ENCODE measurements around the gene NDUFB10.
"Not testable (repeated sequence)": the region's sequence is repeated elsewhere in the genome, so short reads cannot be mapped to it uniquely, and the experiment has no call there.

The NDUFB10 gene

DNA sequence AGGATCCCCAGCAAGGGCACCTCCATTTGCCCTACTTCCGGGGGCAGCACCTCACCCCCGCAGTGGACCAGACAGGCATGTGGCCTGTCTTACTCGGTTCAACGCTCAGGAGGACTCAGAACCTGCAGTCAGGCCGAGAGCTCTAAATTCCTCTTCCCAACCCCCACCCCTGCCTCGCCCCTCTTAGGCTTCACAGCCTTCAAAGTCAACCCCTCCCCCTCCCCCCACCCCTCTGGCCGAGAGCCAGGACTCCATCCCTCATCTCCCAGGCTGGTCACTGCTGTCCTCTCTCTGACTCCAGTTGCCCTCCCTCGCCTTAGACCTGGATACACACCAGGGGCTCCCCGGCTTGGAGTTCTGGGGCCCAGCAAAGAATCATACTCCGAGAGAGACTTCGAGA, 33.1 kb upstream of the NDUFB10 start:
- no peak for DNase-seq

DNA sequence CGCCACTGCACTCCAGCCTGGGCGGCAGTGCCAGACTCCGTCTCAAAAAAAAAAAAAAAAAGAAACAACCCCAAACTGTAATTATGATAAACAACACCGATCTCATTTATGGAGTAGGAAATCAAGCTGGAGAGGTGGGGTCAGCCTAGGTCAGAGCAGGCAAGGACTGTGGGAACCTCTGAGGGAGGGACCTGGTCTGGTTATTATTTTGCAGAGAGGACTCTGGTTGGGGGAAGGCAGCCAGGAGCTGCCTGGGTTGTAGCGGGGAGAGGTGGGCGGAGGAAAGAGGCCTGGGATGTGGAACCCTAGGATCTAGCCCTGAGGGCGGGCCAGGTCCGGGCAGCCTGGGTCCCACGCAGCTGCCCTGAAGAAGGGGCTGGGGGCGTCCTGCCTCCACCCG, 30.2 kb upstream of the NDUFB10 start:
- no peak for DNase-seq

DNA sequence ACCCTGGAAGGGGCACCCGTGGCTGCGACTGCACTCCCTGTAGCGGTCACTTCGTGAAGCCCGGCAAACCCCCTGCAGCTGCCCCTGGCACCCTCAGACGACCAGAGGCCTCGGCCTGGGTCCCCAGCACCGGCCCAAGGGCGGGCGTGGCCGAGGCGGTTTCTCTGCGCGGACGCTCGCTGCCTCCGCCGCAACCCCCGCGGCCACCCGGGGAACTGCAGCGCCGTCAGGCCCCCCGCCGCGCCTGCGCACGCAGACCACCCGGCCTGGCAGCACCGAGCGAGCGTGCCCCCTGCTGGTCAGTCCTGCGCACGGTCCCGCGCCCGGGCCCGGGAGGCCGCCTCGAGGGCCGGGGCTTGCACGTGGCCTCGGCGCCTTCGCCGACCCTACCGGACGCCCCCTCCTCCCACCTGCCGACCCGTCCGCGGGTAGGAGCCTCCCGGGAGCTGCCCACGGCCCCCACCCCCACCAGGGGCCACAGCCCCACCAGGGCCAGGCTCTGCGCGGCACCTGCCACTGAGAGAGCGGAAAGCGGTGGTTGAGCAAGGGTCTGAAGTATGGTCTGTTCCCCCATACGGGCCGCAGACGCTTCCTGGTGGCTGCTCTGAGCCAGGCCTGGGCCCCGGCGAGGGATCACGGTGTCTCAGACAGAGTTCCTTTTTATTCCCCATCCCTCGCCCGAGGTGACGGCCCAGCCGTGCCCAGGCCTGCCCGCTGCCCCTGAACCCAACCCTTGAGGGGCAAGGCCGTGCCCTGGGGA, 29.6 kb upstream of the NDUFB10 start:
- peak; percentile 33 for DNase-seq

DNA sequence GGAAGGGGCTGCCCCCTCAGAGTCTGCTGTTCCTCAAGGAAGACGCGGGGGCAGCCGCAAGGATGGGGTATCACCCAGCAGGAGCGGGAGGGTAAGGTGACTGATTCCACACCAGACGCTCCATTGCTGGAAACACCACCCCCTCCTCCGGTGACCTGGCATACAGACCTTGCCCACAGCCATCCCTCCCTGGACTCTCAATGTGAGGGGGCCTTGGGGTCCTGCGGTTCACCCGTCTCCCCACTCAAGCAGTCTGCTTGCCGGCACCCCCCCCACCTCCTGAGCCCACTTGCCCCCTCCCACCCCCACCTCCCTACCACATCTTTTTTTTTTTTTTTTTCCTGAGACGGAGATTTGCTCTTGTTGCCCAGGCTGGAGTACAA, 29.0 kb upstream of the NDUFB10 start:
- DNase-seq = no peak

DNA sequence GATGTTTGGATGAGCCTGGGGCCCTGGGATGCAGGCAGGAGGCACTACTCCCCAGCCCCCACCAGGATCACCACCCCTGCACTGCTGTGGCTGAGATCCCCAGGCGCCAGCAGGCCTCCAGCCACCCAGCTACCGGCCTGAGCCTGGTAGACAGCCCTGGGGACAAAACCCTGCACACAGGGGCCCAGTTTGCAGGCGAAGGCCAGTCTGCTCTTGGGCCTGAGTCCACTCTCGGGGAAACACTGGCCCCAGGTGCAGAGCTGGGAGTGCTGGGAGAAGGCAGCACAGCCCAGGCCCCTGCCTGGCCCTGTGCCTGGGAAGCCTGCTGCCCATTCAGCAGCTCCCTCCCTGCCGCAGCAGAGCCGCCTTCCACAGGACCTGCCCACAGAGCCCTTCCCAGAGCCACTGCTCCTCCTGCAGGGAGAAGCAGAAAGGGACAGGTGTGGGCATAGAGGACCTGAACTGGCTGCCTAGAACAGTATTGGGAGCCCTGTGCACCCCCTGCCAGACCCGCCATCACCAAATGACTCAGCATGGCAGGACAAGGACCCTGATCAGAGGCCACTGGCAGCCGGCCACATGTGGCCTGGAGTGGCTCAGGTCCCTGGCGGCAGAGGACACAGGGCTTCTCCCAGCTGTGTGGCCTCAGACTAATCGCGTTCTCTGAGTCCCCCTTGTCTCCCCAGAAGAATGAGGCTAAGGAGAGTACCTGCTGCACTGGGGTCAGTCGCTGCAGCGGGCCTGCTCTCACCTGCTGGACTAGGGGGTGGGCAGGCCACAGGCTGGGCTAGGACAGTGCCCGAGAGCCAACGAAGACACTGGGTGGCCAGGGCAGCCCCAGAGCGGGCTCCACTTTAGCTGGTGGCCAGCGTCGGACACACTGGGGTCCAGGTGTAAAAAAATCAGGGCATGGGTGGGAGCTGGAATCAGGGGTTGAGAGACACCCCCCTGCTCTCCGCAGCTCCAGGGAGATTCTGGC, 27.0 kb upstream of the NDUFB10 start:
- no peak for DNase-seq

DNA sequence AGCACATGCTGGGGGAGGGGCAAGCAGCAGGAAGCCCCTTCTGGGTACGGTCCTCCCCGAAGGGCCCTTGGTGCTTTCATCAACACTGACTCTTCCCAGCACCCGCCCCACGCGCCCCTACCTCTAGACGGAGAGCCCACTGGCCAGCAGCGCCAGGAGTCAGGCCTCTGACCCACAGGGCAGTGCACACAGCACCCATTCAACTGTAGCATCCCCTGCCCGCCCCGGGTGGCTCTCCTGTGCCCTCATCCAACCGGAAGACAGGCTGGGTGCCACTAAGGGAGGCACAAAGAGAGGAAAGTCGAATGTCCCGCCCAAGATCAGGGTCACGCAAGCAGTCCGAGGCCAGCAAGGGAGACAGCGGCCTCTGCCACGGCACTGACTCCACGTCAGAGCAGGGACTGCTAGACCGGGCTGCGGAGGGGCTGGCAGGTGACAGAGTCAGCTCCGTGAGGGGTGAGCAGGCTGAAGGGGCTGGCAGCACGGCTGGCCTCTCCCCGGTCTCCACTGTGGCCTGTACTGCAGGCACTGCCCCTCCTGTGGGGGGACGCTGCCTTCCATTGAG, 26.2 kb upstream of the NDUFB10 start:
- DNase-seq = no peak

DNA sequence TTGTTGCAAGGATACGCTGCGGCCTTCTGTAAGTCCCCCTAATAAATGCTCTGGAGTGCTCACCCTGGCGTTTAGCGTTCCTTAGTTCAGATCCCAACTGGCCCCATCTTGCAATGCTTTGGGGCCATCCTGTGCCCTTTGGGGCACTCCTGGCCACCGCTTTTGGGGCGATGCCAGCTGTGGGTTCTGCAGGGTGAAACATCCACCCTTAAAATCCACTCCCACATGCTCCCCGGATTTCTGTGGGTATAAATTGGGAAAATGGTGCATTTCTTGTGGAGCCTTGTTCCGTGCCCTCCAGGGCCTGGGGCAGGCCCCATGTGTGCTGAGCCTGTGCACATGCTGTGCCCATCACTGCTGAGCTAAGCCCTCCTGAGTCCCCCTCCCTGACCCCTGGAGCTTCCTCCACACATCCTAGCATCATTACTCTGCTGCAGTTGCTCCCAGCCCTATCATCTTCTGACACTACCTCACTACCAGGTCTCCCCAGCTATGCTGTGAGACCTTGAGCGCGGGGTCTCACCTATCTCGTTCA, 22.3 kb upstream of the NDUFB10 start:
- DNase-seq = no peak

DNA sequence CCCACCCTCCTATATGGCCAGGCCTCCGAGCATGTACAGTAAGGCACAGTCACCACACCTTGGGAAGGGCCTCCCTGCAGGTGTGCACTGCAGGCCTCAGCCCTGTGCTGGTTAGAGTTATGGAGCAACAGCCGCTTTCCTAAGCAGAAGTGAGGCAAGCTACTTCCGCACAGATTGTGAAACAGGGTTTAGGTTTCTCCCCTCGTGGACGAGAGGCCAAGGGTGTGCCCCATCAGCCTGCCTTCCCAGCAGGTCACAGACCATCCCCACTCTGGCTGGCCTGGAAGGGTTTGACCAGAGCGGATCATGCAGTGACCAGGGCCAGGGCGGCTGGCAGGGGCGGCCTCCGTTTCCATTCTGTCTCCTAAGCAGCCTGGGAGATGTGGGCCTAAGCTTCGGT, 21.0 kb upstream of the NDUFB10 start:
- no peak for DNase-seq

DNA sequence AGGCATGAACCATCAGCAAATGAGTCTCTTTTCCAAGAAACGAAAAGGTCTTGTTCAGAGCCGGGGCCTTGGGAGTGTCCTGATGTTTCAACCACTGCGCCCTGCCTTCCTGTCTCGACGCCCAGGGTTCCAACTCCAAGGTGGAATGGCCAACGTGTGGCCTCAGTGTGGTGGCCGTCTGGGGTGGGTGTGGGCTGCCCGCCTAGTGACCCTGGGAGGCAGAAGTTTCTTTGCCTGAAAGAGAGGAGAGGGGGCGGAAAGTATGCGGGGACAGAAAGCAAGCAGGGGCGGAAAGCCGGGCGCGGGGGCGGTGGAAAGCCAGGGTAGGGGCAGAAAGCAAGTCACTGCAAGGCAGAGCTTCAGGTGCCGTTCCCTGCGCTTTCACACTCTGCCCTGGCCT, 20.4 kb upstream of the NDUFB10 start:
- DNase-seq = no peak

DNA sequence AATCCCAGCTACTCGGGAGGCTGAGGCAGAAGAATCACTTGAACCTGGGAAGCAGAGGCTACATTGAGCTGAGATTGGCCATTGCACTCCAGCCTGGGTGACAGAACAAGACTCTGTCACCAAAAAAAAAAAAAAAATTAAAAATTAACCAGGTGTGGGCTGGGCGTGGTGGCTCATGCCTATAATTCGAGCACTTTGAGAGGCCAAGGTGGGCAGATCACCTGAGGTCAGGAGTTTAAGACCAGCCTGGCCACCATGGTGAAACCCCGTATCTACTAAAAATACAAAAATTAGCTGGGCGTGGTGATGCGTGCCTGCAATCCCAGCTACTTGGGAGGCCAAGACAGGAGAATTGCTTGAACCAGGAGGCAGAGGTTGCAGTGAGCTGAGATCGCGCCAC, 19.5 kb upstream of the NDUFB10 start:
- DNase-seq = not testable (repeated sequence)

DNA sequence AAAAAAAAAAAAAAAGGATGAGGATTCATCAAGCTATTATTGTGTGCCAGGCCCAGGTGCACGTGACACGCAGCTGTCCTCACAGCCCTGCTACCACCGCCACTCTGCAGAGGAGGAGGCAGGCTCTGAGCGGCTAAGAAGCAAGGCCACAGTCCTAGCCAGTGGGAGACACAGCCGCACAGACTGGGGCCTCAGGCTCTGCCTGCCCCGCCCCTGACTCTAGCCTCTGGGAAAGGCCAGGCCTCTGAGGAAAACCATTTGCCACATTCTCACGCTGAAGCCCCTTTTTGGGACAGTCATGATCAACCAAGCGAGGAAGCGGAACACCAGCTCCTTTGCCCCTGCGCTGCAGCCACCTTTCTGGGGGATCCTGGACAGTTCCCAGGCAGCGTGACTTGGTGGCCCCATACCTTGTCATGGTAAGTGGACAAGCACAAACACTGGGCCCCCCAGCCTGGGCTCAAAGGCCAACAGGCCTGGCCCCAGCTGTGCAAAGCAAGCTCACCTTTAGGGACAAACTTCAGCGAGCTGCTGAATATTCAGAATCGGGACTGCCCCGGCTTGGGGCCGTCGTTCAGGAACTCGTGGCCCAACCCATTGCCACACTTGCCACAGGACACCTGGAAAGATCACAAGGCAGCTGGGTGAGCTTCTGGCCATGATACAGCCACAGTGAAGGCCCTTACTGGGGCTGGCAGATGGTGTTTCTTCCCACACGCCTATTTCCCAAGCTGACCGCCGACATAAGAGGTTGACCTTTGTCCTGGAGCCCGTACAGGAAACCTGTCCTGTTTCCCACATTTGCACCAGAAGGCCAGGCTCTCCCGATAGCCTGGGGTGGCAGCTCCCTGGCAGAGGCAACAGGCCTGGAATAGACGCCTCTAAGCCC, 18.8 kb upstream of the NDUFB10 start:
- no peak for DNase-seq

DNA sequence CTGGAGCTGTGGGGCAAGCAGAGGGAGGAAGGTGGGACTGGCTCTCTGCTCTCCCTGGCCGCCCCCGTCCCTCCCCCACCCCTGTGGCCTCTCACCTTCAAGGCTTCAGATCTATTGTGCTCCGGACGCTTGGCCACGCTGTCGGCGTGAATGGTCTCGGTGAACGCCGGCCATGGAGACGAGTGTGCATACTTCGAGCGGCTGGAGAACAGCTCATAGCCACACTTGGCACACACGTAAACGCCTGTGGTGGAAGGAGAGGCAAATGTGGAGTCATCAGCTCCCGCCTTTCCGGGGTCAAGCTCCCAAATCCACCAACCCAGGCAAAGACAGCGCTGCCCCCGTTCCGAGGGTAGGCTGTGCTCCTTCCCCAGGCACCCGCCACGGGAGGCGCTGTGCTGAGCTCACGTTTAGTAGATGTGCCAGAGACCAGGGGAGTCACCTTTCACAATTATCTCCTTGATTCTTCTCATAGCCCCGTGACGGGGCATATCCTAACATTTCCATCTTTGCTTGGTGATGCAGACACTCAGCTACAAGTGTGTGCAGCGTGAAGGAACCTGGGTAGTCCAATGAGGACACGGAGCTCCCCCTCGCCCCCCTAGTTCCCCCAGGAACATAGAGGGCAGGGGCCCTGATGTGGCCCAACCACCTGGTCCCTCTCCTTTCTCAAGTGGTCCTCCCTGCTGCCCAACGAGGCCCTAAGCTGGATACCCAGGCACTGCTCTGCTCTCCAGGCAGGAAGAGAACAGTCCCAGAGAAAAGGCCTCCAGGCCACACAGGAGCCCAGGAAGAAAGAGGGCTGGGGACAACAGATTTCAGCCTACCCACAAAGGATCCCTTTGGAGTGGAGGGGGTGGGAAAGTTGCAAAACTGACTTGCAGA, 17.9 kb upstream of the NDUFB10 start:
- DNase-seq = no peak

DNA sequence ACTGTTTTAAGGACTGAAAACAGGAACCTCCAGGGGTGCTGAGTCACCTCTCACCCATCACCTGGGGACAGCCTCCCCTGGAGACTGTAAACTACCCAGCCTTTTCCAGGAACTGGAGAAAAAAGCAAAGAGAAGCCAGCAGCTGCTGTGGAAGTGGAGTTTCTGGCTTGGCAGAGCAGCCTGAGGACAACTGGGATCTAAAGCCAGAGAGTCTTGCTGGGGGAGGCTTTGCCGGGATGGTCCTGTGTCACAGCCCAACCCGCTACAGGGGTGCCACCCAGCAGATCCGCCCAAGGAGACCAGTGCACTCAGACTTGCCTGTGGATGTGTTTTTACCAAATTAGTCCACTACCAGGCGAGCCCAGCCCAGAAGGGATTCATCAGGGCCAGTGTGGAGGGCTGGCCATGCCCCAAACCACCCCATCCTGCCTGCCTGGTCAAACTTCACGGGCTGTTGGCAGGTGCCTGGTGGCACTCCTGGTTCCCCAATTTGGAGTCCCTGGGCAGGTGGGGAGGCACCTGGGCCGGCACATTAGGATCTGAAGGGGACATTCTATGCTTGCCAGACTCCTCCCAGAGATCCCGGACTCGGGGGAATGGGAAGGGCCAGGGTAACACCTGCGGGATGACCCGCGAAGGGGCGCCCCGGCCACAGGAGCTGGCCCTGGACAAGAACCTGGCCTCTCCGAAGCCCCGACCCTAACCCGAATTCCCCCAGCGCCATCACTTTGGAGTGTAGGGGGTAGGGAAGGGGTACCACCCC, 17.1 kb upstream of the NDUFB10 start:
- no peak for DNase-seq

DNA sequence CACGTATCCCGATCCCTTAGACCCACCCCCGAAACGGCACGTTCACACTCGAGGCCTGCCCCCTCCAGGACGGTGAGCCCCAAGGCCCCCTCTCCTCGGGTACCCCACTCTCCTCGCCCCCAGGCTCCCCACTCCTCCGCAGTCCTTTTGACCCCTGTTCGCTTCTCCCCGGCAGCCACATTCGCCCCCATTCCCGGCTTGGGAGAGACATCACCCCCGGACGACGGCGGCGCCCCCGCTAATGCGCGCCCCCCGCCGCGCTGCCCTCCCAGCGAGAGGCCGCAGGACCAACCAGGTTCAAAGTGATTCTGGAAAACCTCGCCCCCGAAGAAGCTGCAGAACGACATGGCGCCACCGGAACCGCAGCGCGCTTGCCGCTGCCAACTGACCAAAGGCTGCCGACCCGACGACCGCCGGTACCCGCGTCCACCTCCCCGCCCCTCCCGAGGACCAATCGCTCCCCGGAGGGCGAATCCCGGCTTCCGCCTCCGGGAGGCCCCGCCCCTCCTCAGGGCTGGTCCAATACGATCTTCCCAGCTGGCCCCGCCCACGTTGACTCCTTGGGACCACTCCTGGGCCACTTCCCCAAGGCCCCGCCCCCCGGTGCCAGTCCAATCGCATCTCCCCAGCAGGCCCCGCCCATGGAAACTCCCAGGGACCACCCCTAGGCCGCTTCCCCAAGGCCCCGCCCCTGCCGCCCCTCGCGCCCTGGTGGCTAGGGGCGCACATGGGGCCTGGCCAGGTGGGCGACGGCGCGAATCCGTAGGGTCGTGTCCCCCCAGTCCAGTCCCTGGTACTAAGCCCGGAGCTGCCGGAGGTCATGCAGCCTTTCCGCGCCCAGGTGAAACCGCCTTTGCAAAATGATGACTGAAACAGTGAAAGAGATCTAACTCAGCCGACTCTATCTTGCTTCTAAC, 16.3 kb upstream of the NDUFB10 start, which contains the start of gene MSRB1:
Gene MSRB1 (minus strand): TSS at position 390 of the 917 bp plus-strand sequence. CDS start 43 bp downstream, at position 347.
- peak; percentile 93 for DNase-seq

DNA sequence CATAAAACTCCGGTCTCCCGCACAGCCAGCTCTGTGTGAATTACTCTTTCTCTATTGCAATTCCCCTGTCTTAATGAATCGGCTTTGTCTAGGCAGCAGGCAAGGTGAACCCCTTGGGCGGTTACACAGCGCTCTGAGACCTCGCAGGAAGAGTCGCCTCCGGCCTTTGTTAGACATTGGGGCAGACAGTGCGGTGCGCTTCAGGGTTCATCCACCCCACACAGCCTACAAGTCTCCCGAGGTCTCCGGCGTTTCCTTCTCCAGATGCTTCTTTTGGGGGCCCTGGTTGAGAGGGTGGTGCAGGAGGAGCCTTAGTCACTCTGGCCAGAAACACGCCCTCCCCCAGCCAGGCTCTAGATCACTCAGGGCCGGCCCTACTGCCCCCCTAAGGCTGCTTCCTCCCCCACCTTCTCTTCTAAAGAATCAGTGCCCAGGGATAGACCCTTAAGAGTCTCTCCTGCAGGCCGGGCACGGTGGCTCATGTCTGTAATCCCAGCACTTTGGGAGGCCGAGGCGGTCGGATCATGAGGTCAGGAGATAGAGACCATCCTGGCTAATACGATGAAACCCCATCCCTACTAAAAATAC, 14.6 kb upstream of the NDUFB10 start:
- DNase-seq = no peak

DNA sequence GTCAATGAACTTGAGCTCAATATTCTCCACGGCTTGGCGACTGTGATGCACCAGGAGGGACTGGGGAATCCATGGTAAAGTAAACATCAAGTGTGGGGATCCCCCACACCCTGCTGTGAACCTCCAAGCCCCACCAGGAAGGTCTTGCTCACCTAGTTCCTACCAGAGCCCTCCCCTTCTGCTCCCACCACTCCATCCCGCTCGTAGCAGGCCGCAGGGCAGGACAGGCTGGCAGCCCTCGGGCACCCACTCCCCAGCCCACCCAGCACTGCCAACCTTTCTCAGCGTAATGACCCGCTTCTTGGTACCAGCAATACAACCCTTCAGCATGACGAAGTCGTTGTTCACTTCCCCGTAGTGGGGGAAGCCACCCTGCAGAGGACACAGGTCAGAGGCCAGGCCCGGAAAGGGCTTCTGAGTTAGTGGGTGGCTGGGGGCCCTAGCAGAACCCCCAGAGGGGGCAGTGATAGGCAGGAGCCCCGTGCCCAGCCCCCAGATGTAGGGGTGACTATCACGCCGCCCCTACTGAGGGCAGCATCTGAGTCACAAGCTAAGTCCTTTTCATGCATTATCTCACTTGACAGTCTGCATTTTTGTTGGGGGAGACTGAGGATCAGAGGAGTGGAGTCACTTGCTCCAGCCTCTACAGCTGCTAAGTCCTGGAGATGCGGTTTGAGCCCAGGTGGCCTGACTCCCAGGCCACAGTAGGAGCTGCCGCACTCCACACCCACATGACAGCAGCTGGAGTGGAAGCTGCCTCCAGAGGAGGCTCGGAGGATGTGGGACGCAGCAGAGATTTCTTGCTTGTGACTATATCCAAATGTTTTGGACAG, 13.6 kb upstream of the NDUFB10 start:
- no peak for DNase-seq

DNA sequence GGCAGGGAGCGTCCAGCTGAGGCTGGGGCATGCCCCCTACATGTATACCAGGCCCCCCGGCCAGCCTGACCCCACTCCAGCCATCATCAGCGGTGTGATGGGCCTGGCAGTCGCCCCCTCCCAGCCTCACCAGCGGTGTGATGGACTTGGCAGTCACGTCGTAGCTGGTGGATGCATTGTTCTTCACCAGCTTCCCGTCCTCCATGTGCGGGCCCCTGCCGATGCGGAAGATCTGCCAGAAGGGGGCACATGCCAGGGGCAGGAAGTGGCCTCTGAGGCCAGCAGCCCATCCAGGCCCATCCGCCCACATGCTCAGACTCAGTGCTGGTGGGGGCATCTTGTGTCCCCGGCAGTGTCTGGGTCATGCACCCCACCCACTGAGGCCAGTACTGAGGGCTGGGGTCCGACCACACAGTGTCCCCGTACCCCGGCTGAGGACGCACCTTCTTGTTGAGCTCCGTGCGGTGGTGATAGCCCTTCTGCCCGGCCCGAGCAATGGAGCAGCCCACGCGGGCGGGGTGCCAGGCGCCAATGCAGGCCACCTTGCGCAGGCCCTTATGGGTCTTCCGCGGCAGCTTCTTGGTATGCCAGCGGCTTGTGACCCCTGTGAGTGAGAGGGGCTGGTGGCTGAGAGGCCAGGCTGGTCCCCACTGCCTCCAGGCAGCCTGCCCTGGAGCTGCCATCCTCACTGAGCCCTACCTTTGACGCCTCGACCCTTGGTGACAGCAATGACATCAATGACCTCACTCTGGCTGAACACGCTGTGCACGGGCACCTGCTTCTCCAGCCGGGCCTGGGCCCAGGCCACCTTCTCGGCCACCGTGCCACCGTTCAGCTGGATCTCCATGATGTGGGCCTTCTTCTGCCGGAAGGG, 12.6 kb upstream of the NDUFB10 start:
- DNase-seq = no peak

Measured in NCI-H446 treated with DMSO at 0.1 percent for 48 hours (cell line).